Lower lobe of right lung (tissue), 2 donors: Measurements from ENCODE around the gene MAP2K2. TPM values are rescaled to one million over a fixed set of nuclear protein-coding genes. Genes with fewer than 3 reads are reported as not detected.
A peak's percentile ranks its signal among the peaks of the same experiment; 100 is the strongest.

Experiments
- ATAC-seq, 2 donors: fragments of 200-7000 bp; cut with Tn5 transposase; one replicate each; pipeline ENCODE4 v1.9.1; 2020 to 2022; ENCODE audit warnings: mild to moderate bottlenecking in 2 of 2, moderate library complexity in 2 of 2
- DNase-seq: peaks from one replicate; pipeline ENCODE4 v3.0.0-alpha.2; 2020
- H3K27ac ChIP-seq: fragments of 200-600 bp; one replicate; pipeline ENCODE4 v1.8.0; 2022
- H3K27me3 ChIP-seq: fragments of 200-600 bp; one replicate; pipeline ENCODE4 v1.8.0; 2022; ENCODE audit warnings: low read depth
- H3K36me3 ChIP-seq: fragments of 200-600 bp; one replicate; pipeline ENCODE4 v1.8.0; 2022; ENCODE audit warnings: mild to moderate bottlenecking
- H3K4me1 ChIP-seq: fragments of 200-600 bp; one replicate; pipeline ENCODE4 v1.8.0; 2022
- H3K4me3 ChIP-seq: fragments of 200-600 bp; one replicate; pipeline ENCODE4 v1.8.0; 2022; ENCODE audit warnings: mild to moderate bottlenecking
- H3K9me3 ChIP-seq: fragments of 200-600 bp; one replicate; pipeline ENCODE4 v1.8.0; 2022
- intact Hi-C: fragments of 100-400 bp; cut with DNase I; formaldehyde crosslinking; loops from one replicate; pipeline ENCODE4 v1.11.0; 2022
- total RNA-seq: library from RNA; stranded (reverse); fragmentation: NEBNext Ultra II Directional; extraction: Animal tissue kit (Norgen Biotek cat#: 25700); gene quantifications from one replicate; pipeline ENCODE4 v1.2.1, GENCODE V29; 2021
- TF ChIP-seq, protein P1 (sequence below): fragments of 200-600 bp; IDR thresholded peaks from one replicate; pipeline ENCODE4 v1.8.0; 2022; ENCODE audit warnings: antibody characterized with exemption, mild to moderate bottlenecking
- donor health status: DM: no; HTN: yes; CAD: no; lungs with severe emphysema.

MAP2K2 gene
- total RNA-seq, 1 donor from 2014 or later: 125 TPM

GRCh38 chr19:4051175-4052101, 72.5 kb downstream of the MAP2K2 start:
- Histone ChIP-seq H3K27me3 (no peaks in the 10 kb centered on the region), H3K9me3 (no peaks in the 10 kb centered on the region), H3K36me3 (peaks cover 79% of the 10 kb centered on the region), H3K27ac (peak overlapping the region; percentile 60), H3K4me1 (peaks cover 28% of the 10 kb centered on the region), H3K4me3 (no peak overlapping the region)
- TF ChIP-seq, protein P1, sequence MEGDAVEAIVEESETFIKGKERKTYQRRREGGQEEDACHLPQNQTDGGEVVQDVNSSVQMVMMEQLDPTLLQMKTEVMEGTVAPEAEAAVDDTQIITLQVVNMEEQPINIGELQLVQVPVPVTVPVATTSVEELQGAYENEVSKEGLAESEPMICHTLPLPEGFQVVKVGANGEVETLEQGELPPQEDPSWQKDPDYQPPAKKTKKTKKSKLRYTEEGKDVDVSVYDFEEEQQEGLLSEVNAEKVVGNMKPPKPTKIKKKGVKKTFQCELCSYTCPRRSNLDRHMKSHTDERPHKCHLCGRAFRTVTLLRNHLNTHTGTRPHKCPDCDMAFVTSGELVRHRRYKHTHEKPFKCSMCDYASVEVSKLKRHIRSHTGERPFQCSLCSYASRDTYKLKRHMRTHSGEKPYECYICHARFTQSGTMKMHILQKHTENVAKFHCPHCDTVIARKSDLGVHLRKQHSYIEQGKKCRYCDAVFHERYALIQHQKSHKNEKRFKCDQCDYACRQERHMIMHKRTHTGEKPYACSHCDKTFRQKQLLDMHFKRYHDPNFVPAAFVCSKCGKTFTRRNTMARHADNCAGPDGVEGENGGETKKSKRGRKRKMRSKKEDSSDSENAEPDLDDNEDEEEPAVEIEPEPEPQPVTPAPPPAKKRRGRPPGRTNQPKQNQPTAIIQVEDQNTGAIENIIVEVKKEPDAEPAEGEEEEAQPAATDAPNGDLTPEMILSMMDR: no peak
- DNase-seq (peak; percentile 80), ATAC-seq (peak; percentile 53 to 60)
- intact Hi-C loops: no loop called here

- ATAC-seq (no peak), DNase-seq (peak; percentile 46)
- intact Hi-C loops: no loop called here
- TF ChIP-seq, protein P1: no peak
- Histone ChIP-seq H3K9me3 (no peaks in the 10 kb centered on the region), H3K27ac (no peak overlapping the region), H3K4me3 (no peak overlapping the region), H3K4me1 (peaks cover 32% of the 10 kb centered on the region), H3K36me3 (peaks cover 82% of the 10 kb centered on the region), H3K27me3 (no peaks in the 10 kb centered on the region)
These were observed 74.5 kb downstream of the MAP2K2 start for GRCh38 chr19:4049432-4049831.

DNA sequence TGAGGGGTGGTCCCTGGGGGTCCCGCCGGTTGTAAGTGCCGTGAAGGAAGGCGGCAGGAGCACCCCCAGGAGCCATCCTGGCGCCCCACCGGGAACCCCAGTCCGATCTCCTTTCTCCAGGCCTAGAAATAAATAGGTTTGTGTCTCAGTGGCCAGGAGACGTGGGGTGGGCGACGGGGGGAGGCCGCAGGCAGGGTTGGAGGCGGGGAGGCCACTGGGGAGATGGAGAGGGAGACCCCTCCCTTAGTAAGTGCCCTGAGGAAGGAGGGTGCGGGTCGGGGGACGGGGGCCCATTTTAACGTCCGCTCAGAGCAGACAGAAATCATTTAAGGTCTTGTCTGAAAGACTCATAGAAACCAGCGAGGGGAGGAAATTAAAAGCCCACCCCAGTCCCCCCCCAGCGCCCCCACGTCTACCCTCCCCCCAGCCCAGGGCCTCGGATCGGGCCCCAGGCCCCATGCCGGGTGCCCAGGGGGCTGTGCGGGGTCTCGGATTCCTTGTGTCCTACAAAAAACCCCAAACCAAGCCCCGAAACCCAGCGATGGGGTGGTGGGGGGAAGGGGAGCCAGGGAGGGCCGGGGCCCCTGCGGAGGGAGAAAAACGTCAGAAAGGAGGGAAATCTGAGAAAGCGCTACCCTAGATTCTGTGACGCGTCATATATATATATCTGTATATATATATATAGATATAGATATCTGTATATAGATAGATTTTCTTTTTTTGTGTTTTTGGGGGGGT, 76.8 kb downstream of the MAP2K2 start:
- H3K27me3 ChIP-seq: no peaks in the 10 kb centered on the region
- H3K36me3 ChIP-seq: peaks cover 69% of the 10 kb centered on the region
- H3K27ac ChIP-seq: no peak overlapping the region
- no peaks in the 10 kb centered on the region for H3K9me3 ChIP-seq
- DNase-seq: no peak
- TF ChIP-seq, protein P1: no peak
- intact Hi-C loops: no loop called here
- peaks cover 27% of the 10 kb centered on the region for H3K4me1 ChIP-seq
- no peak overlapping the region for H3K4me3 ChIP-seq
- no peak for ATAC-seq

- Histone ChIP-seq H3K27me3 (no peaks in the 10 kb centered on the region), H3K9me3 (no peaks in the 10 kb centered on the region), H3K27ac (no peak overlapping the region), H3K36me3 (peaks cover 71% of the 10 kb centered on the region), H3K4me1 (peaks cover 21% of the 10 kb centered on the region), H3K4me3 (no peak overlapping the region)
- DNase-seq (no peak), ATAC-seq (no peak)
- TF ChIP-seq, protein P1: no peak
- intact Hi-C loops: no loop called here
These were observed 77.6 kb downstream of the MAP2K2 start for GRCh38 chr19:4046362-4046691.

DNA sequence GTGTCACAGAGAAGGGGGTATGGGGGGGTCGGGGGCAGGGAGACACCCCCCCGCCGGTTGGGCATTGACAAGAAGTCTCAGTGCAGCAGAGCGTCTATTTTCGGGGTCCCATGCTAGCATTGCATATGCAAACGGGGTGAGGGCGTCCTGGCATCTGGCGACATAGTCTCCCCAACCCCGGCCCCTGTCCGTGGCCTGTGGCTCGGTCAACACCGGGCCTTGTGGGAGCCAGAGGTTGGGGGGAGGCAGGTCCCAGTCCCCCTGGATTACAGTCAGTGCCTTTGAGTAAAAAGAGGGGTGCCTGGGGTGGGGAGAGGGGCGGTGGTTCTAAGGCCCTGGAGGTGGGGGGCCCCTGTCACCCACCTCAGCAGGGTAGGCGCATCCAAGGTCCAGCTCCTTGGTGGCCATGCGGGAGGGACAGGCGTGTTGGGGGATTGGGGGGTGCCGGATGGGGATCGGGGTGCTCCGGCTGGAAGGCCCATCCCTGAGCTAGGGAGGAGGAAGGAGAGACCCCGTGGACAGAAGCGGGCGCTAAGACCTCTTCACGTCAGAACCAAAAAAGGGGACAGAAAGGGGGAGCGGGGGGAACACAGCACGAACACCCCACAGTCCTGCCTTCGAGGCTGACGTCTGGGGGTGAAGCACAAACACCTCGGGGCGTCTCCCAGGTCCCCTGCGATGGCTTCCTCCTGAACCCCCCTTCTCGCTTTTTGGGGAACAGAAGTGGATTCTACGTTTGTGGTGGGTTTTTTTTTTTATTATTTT, 78.1 kb downstream of the MAP2K2 start:
- peaks cover 19% of the 10 kb centered on the region for H3K4me1 ChIP-seq
- DNase-seq: no peak
- no peak overlapping the region for H3K27ac ChIP-seq
- no peak for ATAC-seq
- H3K36me3 ChIP-seq: peaks cover 71% of the 10 kb centered on the region
- no peak overlapping the region for H3K4me3 ChIP-seq
- TF ChIP-seq, protein P1: no peak
- no peaks in the 10 kb centered on the region for H3K27me3 ChIP-seq
- H3K9me3 ChIP-seq: no peaks in the 10 kb centered on the region
- intact Hi-C loops: no loop called here
